Hepatocyte (in vitro differentiated cells): ENCODE results near the gene ZNRF4. TPM values are rescaled to one million over a fixed set of nuclear protein-coding genes. Genes with fewer than 3 reads are reported as not detected.

Source experiments
- DNase-seq: peaks from one replicate; pipeline ENCODE4 v3.0.0-alpha.2; 2016; ENCODE audit warnings: low spot score
- H2AFZ ChIP-seq: fragments of 200-600 bp; sonication (generic); 2 replicates; pipeline ENCODE4 v1.6.0; 2016; ENCODE audit warnings: antibody characterized with exemption, mild to moderate bottlenecking
- H3K27ac ChIP-seq: fragments of 200-600 bp; sonication (generic); 2 replicates; pipeline ENCODE4 v1.5.1; 2016; ENCODE audit warnings: mild to moderate bottlenecking
- H3K27me3 ChIP-seq: fragments of 200-600 bp; sonication (generic); 2 replicates; pipeline ENCODE4 v1.6.1; 2016
- H3K36me3 ChIP-seq: fragments of 200-600 bp; sonication (generic); replicated peaks from 2 replicates; pipeline ENCODE4 v1.5.1; 2016; ENCODE audit warnings: low read depth; ENCODE audit not compliant: insufficient read depth
- H3K4me1 ChIP-seq: fragments of 200-600 bp; sonication (generic); 2 replicates; pipeline ENCODE4 v1.5.1; 2016; ENCODE audit warnings: mild to moderate bottlenecking, moderate library complexity; ENCODE audit not compliant: insufficient read depth
- H3K4me2 ChIP-seq: fragments of 200-600 bp; sonication (generic); 2 replicates; pipeline ENCODE4 v1.6.0; 2016
- H3K4me3 ChIP-seq: fragments of 200-600 bp; sonication (generic); 2 replicates; pipeline ENCODE4 v1.5.1; 2016; ENCODE audit warnings: mild to moderate bottlenecking
- H3K79me2 ChIP-seq: fragments of 200-600 bp; sonication (generic); 2 replicates; pipeline ENCODE4 v1.6.0; 2017; ENCODE audit warnings: mild to moderate bottlenecking
- H3K9me2 ChIP-seq: fragments of 200-600 bp; sonication (generic); replicated peaks from 2 replicates; pipeline ENCODE4 v1.6.0; 2017; ENCODE audit warnings: mild to moderate bottlenecking; ENCODE audit not compliant: insufficient read depth
- H3K9me3 ChIP-seq: fragments of 200-600 bp; sonication (generic); 2 replicates; pipeline ENCODE4 v1.5.1; 2016; ENCODE audit warnings: low read depth, mild to moderate bottlenecking
- H4K20me1 ChIP-seq: fragments of 200-600 bp; sonication (generic); 2 replicates; pipeline ENCODE4 v1.6.0; 2016; ENCODE audit warnings: mild to moderate bottlenecking; ENCODE audit not compliant: insufficient read depth, poor library complexity, severe bottlenecking
- EZH2 ChIP-seq: fragments of 200-600 bp; sonication (generic); IDR thresholded peaks from 2 replicates; pipeline ENCODE4 v1.6.1; 2016; ENCODE audit warnings: antibody characterized with exemption, mild to moderate bottlenecking, borderline replicate concordance
- EZH2phosphoT487 ChIP-seq: fragments of 200-600 bp; sonication (generic); IDR thresholded peaks from one replicate; pipeline ENCODE4 v1.6.1; 2018; ENCODE audit warnings: antibody characterized with exemption, mild to moderate bottlenecking, low read depth, moderate library complexity; ENCODE audit not compliant: unreplicated experiment, severe bottlenecking
- WGBS: methylation state at CpG from one replicate; pipeline ENCODE4 v1.1.6; 2016; ENCODE audit warnings: low lambda C conversion rate; ENCODE audit errors: missing lambda C conversion rate; 5-methylcytosine and 5-hydroxymethylcytosine counted together
- polyA plus RNA-seq: library from polyadenylated mRNA; unstranded; fragments of >200 nt; fragmentation: Nextera tagmentation; extraction: Ambion mirVana; gene quantifications from 2 replicates; pipeline ENCODE4 v1.2.1, GENCODE V29; 2016
- total RNA-seq: library from RNA; depleted of rRNA; stranded (reverse); fragments of >200 nt; gene quantifications from 2 replicates; pipeline ENCODE4 v1.2.3, GENCODE V29; 2014
- TF ChIP-seq, protein P1 (sequence below): fragments of 200-600 bp; sonication (generic); IDR thresholded peaks from 2 replicates; pipeline ENCODE4 v1.5.1; 2016; ENCODE audit warnings: antibody characterized with exemption, mild to moderate bottlenecking; ENCODE audit not compliant: poor library complexity

The ZNRF4 gene
- total and polyA plus RNA-seq, 2 experiments from 2014 or later = not detected

DNA sequence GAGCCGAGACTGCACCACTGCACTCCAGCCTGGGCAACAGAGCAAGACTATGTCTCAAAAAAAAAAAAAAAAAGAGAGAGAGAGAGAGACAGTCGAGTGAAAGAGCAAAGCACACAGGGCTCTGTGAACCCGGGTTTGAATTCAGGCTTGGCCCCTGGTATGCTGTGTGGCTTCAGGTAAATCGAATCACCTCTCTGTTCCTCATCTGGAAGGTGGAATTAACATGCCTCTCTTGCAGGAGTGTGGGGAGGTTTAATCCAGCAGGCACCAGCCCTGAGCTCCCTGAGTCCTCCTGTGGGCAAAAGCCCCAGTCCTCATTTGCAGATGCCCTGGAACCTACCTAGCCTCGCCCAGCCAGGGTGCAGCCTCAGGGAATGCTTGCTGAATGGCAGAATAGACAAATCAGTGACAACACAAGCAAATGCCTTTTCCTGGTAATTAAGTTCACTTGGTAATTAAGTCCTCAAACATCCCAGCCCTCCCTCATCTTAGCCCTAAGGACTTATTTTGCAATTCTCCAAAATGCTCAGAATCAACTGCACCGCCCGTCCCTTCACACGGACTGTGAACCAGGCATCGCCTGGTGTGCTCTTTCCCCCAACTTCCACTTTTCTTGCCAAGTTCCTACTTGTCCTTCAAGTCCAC, 4.6 kb upstream of the ZNRF4 start:
- Histone ChIP-seq H3K36me3 (no peaks in the 10 kb centered on the region), H3K4me1 (no peaks in the 10 kb centered on the region), H3K27me3 (no peaks in the 10 kb centered on the region), H4K20me1 (no peaks in the 10 kb centered on the region), H3K9me3 (no peaks in the 10 kb centered on the region), H3K4me3 (no peak overlapping the region), H3K27ac (no peak overlapping the region), H3K4me2 (no peak overlapping the region), H3K79me2 (no peaks in the 10 kb centered on the region), H2AFZ (no peak overlapping the region), H3K9me2 (no peaks in the 10 kb centered on the region)
- 74% methylated on average over 8 of the region's 9 CpGs for WGBS
- no peak for DNase-seq
- TF ChIP-seq EZH2 (no peak), EZH2phosphoT487 (no peak)
- TF ChIP-seq, protein P1, sequence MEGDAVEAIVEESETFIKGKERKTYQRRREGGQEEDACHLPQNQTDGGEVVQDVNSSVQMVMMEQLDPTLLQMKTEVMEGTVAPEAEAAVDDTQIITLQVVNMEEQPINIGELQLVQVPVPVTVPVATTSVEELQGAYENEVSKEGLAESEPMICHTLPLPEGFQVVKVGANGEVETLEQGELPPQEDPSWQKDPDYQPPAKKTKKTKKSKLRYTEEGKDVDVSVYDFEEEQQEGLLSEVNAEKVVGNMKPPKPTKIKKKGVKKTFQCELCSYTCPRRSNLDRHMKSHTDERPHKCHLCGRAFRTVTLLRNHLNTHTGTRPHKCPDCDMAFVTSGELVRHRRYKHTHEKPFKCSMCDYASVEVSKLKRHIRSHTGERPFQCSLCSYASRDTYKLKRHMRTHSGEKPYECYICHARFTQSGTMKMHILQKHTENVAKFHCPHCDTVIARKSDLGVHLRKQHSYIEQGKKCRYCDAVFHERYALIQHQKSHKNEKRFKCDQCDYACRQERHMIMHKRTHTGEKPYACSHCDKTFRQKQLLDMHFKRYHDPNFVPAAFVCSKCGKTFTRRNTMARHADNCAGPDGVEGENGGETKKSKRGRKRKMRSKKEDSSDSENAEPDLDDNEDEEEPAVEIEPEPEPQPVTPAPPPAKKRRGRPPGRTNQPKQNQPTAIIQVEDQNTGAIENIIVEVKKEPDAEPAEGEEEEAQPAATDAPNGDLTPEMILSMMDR = no peak

DNA sequence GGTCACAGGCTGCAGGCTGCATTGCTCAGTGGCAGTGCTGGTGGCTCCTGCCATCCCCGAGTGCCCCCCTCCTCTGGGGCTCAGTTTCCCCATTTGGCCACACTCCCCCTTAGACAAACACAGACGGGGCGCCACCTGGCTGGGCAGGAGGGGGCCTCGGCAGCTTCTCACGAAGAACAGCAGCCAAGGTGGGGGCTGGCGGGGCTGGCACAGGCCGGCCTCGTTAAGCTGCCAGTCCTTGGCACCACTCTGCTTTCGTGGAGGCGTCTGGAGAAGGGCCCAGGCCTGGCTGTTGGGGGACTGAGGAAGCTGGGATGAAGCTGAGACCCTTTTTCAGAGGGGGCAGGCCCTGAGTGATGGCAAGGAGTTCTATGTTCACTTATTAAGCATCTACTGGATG, 3.7 kb upstream of the ZNRF4 start:
- Histone ChIP-seq H3K4me2 (no peak overlapping the region), H3K9me2 (no peaks in the 10 kb centered on the region), H3K79me2 (no peaks in the 10 kb centered on the region), H4K20me1 (no peaks in the 10 kb centered on the region), H3K27me3 (no peaks in the 10 kb centered on the region), H2AFZ (no peak overlapping the region), H3K36me3 (no peaks in the 10 kb centered on the region), H3K4me1 (no peaks in the 10 kb centered on the region), H3K4me3 (no peak overlapping the region), H3K9me3 (no peaks in the 10 kb centered on the region), H3K27ac (no peak overlapping the region)
- TF ChIP-seq EZH2 (no peak), EZH2phosphoT487 (no peak)
- TF ChIP-seq, protein P1 = no peak
- DNase-seq = no peak
- WGBS = 81% methylated on average over 10 of the region's 10 CpGs

GRCh38 chr19:5452594-5453565, 2.3 kb upstream of the ZNRF4 start:
- no peak overlapping the region for H2AFZ ChIP-seq
- no peaks in the 10 kb centered on the region for H4K20me1 ChIP-seq
- H3K27me3 ChIP-seq = no peaks in the 10 kb centered on the region
- no peak for DNase-seq
- H3K27ac ChIP-seq = no peak overlapping the region
- H3K9me2 ChIP-seq = no peaks in the 10 kb centered on the region
- no peak overlapping the region for H3K4me3 ChIP-seq
- H3K9me3 ChIP-seq = no peaks in the 10 kb centered on the region
- no peak overlapping the region for H3K4me2 ChIP-seq
- WGBS = 90% methylated on average over 16 of the region's 16 CpGs
- TF ChIP-seq, protein P1 = no peak
- TF ChIP-seq EZH2 = no peak
- no peak for TF ChIP-seq EZH2phosphoT487
- no peaks in the 10 kb centered on the region for H3K4me1 ChIP-seq
- no peaks in the 10 kb centered on the region for H3K36me3 ChIP-seq
- no peaks in the 10 kb centered on the region for H3K79me2 ChIP-seq
